HG03108 (cell line): ENCODE measurements around the gene PRR16.
A peak's percentile ranks its signal among the peaks of the same experiment; 100 is the strongest.
"Not testable (repeated sequence)": the region's sequence is repeated elsewhere in the genome, so short reads cannot be mapped to it uniquely, and the experiment has no call there.

Experiments
- ATAC-seq: cut with Tn5 transposase; IDR thresholded peaks from one replicate; pipeline ENCODE4 v1.9.1; 2021; ENCODE audit warnings: moderate library complexity; ENCODE audit not compliant: unreplicated experiment

PRR16 gene

GRCh38 chr5:120463991-120464626 is at the start of gene PRR16:
Gene PRR16 (plus strand): TSS chr5:120464300.
- ATAC-seq: peak; percentile 73

DNA sequence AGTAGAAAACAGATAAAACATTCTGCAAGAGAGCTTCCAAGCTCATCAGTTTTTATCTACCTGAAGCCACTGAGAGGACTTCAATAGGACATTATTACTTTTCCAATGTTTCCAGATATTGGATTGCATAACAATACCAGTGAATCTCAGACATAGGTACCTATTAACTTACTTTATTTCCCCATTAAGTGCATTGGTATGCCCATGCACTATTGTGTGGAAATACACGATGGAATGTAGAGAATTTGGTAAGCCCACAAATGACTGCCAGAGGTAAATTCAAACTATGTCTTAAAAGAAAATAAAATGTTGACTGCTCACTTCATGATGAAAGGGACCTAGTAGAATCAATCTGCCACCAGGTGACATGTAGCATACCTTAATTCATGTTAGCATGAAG is 48.1 kb upstream of the PRR16 start:
- no peak for ATAC-seq

DNA sequence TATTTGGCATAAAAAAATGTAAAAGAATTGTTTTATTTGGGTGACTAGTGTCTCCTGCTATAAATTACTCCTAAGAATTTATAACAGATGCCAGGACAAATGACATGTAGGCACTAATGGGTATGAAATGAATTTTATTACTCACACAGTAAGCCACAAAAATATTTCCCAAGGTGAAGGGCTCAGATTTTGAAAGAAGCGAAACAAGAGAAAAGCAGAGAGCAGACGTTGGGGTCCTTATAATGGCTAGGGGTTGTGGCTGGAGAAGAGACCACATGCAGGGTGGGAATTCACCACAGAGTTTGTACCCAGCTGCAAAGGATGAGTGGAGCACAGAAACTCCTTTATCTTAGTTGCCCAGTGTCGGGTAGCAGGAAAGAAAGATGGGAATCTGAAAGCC is 45.0 kb upstream of the PRR16 start:
- ATAC-seq: no peak

DNA sequence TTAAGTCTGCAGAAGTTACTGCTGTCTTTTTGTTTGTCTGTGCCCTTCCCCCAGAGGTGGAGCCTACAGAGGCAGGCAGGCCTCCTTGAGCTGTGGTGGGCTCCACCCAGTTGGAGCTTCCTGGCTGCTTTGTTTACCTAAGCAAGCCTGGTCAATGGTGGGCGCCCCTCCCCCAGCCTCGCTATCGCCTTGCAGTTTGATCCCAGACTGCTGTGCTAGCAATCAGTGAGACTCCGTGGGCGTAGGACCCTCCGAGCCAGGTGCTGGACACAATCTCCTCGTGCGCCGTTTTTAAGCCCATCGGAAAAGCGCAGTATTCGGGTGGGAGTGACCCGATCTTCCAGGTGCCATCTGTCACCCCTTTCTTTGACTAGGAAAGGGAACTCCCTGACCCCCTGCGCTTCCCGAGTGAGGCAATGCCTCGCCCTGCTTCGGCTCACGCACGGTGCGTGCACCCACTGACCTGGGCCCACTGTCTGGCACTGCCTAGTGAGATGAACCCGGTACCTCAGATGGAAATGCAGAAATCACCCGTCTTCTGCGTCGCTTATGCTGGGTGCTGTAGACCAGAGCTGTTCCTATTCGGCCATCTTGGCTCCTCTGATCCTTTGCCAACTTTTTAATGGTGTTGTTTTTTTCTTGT is 37.3 kb upstream of the PRR16 start:
- not testable (repeated sequence) for ATAC-seq

GRCh38 chr5:120430572-120430971 is 33.5 kb upstream of the PRR16 start:
- ATAC-seq: no peak

DNA sequence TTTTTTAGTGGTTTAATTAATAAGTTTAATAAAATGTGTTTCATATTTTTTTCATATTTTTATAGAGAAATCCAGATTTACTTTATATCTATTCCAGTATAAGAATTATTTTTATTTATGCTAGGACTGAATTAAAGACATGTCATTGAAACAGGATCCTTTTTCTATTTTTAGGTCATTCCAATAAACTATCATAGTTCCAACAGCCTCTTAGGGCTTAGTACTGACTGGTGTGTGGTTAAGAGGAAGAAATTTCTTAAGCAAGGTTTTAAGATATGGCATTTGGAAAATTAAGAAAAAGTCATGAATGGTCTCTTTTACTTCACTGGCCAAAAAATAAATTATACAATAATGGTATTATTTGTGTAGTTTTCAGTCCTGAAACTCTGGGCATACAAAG is 31.2 kb upstream of the PRR16 start:
- ATAC-seq: no peak

GRCh38 chr5:120435129-120435528 is 29.0 kb upstream of the PRR16 start:
- ATAC-seq: no peak

GRCh38 chr5:120436996-120437395 is 27.1 kb upstream of the PRR16 start:
- ATAC-seq: no peak

DNA sequence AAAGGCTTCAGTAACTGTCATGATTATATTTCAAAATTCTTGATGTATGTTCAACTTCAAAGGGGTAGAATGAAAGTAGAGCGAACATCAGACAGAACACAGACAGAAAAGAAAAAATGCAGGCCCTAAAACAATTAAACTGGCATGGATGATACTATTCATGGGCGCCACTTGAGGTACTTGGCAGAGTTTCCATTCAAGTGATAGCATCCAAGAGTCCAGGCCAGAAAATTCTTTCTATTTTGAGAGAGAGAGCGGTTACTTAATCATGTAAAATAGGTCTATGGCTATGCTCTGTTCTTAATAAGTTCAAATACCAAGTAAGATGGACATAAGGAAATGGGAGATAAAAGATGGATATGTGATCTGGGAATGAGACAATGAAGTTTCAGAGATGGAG is 21.4 kb upstream of the PRR16 start:
- ATAC-seq: no peak

DNA sequence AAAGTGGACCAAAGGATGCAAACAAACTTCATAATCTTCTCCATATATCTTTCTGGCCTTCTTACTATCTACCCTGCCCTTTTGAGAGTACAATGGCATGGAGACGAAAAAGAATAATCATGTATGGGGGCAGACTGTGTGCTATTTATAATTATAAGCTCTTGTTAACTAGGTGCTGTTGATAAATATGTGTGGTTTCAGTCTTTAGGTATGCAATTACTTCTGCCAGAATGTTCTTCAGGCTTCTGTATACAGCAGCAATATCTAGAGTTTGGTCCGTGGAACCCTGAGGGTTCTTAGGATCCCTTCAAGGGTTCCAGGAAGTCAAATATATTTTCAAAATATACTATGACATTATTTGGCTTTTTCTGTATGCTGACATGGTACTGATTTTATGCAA is 20.5 kb upstream of the PRR16 start:
- ATAC-seq: no peak

- ATAC-seq: no peak
Measured at GRCh38 chr5:120446068-120446492, 18.0 kb upstream of the PRR16 start.

GRCh38 chr5:120446901-120447300 is 17.2 kb upstream of the PRR16 start:
- ATAC-seq: no peak

DNA sequence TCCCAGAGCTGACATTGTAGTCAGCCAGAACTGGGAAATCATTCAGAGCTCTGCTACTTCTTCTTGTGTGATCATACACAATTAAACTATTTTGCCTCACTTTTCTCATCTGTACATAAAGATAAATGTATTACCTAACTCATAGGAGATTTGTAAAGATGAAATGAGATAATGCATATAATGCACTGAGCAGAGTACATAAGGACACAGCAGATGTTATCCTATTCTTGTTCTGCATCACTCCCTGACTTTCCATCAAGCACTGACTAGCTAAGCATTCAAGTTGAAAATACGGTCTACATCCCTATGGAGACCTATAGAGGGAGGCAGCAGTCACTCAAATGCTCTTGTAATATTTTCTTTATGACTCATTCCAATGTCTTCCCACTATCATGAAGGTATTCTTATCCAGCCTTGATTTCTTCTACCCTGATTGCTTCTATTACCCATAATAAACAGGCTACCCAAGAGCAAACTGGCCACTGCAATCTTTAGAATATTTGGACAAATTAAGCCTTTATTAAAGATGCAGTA is 16.3 kb upstream of the PRR16 start:
- ATAC-seq: no peak

GRCh38 chr5:120449501-120449900 is 14.6 kb upstream of the PRR16 start:
- no peak for ATAC-seq

DNA sequence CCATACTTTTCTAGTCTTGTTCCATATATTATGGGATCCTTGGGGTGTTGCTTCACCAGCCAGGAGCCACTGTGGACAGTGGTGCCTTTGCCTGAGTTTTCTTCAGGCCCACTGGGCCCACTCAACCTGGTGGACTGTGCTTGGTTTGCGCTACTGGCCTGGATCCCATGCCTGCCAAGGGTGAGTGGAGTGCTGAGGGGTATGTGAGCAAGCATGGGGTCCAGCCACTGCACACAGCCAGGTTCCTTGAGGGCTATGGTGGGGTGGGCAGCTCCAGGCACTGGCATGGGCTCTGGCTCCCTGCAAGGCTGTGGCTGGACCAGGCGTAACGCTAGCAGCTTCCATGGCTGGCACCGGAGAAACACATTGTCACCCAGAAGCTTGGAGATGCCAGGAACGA is 13.2 kb upstream of the PRR16 start:
- ATAC-seq: no peak

DNA sequence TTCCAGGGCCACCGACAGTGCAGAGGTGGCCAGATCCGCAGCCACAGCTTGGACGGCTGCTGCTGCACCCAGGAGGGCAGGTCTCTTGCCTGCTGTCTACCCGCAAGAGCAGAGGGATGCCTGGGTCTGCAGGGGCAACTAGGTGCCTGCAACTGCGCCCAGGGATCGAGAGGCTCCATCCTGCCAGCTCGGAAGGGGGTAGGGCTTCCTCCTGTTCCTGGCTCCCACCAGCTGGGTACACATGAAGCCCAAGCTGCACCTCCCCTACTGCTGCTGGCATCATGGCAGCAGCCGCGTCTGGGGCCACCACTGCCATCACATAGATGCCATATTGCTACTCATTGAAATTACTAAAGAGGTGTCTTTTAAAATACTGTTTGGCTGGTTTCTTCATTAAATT is 12.7 kb upstream of the PRR16 start:
- no peak for ATAC-seq

DNA sequence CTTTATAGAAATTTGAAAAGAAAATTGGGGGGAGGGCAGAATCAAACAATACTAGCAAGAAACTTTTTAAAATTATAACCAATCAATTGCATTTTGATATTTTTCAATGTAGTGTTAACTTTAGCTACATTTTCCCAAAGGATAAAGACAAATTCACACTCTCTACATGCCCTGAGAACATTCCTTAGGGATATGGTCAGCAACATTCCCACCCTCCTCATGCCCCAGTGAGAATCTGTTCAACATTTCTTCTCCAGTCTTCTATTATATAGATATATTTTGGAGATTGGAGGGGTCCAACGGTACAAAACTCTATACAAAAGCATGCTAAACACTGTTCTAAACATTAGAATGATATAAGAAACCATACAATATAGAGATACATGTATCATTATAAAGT is 11.6 kb upstream of the PRR16 start:
- no peak for ATAC-seq

DNA sequence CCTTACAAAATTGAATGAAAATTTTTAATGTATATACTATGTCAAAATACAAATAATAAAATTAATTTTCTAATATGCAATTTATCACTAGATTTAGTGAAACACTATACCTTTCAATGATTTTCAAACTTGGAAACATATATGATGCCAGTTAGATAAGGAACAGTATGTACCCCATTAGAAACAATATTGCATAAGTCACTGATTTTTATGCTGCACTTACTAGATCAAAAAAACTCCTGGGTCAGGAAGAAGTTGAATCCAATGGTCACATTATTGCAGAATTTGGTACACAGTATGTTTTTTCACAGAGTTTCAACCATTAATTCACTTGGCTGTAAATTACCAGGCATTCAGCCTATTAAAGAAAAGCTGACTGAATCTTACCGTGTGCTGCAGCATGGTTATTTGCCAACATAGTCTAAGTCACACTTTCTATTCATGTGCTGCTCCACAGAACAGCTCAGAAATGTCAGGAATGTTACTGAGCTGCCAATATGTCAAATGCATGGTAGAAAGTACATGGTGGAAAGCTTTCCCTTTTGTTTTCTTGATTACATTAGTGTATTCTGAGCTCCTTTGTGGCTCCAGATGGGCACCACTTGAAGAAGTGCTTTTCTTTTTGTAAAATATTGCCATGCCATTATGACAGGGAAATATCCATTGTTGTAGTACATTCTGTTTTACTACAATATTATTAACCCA is 9.9 kb upstream of the PRR16 start:
- no peak for ATAC-seq

- no peak for ATAC-seq
Measured at GRCh38 chr5:120456006-120456405, 8.1 kb upstream of the PRR16 start.

GRCh38 chr5:120457839-120458507 is 6.1 kb upstream of the PRR16 start:
- ATAC-seq: peak; percentile 77

- not testable (repeated sequence) for ATAC-seq
Measured at GRCh38 chr5:120458508-120458847, 5.6 kb upstream of the PRR16 start.

DNA sequence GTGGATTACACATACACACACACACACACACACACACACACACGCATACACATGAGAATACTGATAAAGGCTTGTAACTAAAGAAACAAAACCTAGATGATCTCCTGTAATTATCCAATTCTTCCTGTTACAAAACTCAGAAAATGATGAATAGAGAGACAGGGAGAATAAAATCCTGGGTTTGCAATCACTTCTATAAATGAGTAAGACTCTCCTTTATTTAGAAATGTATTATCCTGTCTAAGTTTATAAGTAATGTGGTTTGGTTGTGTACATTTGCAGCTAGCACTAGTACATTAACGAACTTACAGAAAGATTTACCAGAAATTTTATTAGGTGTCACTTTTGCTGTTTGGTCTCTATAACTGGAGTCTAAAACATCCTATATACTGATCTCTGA is 2.8 kb upstream of the PRR16 start:
- ATAC-seq: no peak
